ENCODE results near the gene CAMK2G.
A peak's percentile ranks its signal among the peaks of the same experiment; 100 is the strongest.

Gene CAMK2G

DNA sequence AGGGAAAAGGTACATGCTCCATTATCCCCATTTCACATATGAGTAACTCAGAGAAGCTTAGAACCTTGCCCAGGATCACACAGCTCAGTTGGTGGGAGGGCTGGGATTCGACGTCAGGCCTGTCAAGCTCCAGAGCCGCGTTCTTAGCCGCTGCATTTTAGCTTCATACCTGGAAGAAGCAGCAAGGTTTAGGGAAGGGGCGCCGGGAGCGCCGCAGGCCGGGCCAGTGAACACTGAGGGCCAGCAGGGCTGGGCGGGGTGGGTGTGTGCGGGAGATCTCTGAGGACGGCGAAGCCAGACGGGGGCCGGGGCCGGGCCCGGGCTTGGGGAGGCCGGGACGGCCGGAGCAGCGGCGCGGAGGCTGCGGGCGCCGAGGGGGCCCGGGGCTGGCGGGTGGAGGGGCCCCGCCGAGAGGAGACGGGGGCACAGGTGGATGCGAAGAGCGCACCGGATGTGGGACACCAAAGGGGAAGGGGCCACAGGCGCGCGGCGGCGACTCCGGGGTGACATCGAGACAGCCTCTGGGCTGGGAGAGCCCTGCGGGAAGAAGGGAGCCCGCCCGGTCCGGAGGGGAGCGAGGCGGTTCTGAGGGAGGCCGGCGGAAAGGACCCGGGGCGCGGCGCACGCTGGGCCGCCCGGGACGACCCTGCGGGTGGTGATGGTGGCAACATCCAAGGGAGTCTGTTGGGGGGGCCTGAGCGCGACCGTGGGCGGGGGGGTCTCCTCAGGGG, 63.5 kb downstream of the CAMK2G start:
- H3K4me1 ChIP-seq (ENCODE audit: control insufficient read depth, insufficient read depth, low read length), result no peaks in the 10 kb centered on the region; the same call in 1 of the 2 replicates
- peaks cover 4% of the 10 kb centered on the region for H3K36me3 ChIP-seq (ENCODE audit: control insufficient read depth, insufficient read depth, low read length)
- no peak for DNase-seq (ENCODE audit: low read depth, low spot score)
- no peaks in the 10 kb centered on the region for H3K9me3 ChIP-seq (ENCODE audit: control insufficient read depth, insufficient read depth, low read length)
- H3K4me3 ChIP-seq (ENCODE audit: low read length), result peak overlapping the region; percentile 76
- WGBS (ENCODE audit: insufficient coverage, insufficient read length), result no CpG with 5 or more reads among the region's 63 CpGs
- no peak overlapping the region for H3K27ac ChIP-seq (ENCODE audit: low read length)
- H3K27me3 ChIP-seq (ENCODE audit: control insufficient read depth, insufficient read depth, low read length), result no peaks in the 10 kb centered on the region

DNA sequence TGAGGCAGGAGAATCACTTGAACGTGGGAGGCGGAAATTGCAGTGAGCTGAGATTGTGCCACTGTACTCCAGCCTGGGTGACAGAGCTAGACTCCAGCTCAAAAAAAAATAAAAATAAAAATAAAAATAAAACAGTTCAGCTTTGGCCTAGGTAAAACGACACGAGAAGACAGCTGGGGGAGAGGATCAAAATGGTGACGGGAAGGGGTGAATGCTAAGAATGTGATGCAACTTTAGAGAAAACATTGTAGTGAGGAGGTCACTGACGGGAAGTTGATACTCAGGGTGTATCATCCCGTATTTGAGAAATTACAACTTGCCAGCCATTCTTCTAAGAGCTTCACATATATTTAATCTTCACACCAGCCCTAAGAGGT, 64.0 kb downstream of the CAMK2G start:
- Histone ChIP-seq H3K4me1 (ENCODE audit: control insufficient read depth, insufficient read depth, low read length) (no peaks in the 10 kb centered on the region; the same call in 1 of the 2 replicates), H3K9me3 (ENCODE audit: control insufficient read depth, insufficient read depth, low read length) (no peaks in the 10 kb centered on the region), H3K4me3 (ENCODE audit: low read length) (no peak overlapping the region; the same call in 1 of the 2 replicates), H3K27me3 (ENCODE audit: control insufficient read depth, insufficient read depth, low read length) (no peaks in the 10 kb centered on the region), H3K27ac (ENCODE audit: low read length) (no peak overlapping the region), H3K36me3 (ENCODE audit: control insufficient read depth, insufficient read depth, low read length) (peaks cover 8% of the 10 kb centered on the region)
- WGBS (ENCODE audit: insufficient coverage, insufficient read length), result no CpG with 5 or more reads among the region's 7 CpGs
- DNase-seq (ENCODE audit: low read depth, low spot score), result no peak

GRCh38 chr10:73809061-73809818, 65.1 kb downstream of the CAMK2G start:
- H3K4me1 ChIP-seq (ENCODE audit: control insufficient read depth, insufficient read depth, low read length), result no peaks in the 10 kb centered on the region; the same call in 1 of the 2 replicates
- H3K4me3 ChIP-seq (ENCODE audit: low read length), result no peak overlapping the region
- H3K27me3 ChIP-seq (ENCODE audit: control insufficient read depth, insufficient read depth, low read length), result no peaks in the 10 kb centered on the region
- H3K9me3 ChIP-seq (ENCODE audit: control insufficient read depth, insufficient read depth, low read length), result no peaks in the 10 kb centered on the region
- no CpG with 5 or more reads among the region's 5 CpGs for WGBS (ENCODE audit: insufficient coverage, insufficient read length)
- DNase-seq (ENCODE audit: low read depth, low spot score), result no peak
- H3K27ac ChIP-seq (ENCODE audit: low read length), result no peak overlapping the region
- H3K36me3 ChIP-seq (ENCODE audit: control insufficient read depth, insufficient read depth, low read length), result peaks cover 9% of the 10 kb centered on the region

- H3K4me1 ChIP-seq (ENCODE audit: control insufficient read depth, insufficient read depth, low read length), result no peaks in the 10 kb centered on the region; the same call in 1 of the 2 replicates
- no peaks in the 10 kb centered on the region for H3K9me3 ChIP-seq (ENCODE audit: control insufficient read depth, insufficient read depth, low read length)
- no peak for DNase-seq (ENCODE audit: low read depth, low spot score)
- no peaks in the 10 kb centered on the region for H3K27me3 ChIP-seq (ENCODE audit: control insufficient read depth, insufficient read depth, low read length)
- no peak overlapping the region for H3K27ac ChIP-seq (ENCODE audit: low read length)
- H3K4me3 ChIP-seq (ENCODE audit: low read length), result no peak overlapping the region
- WGBS (ENCODE audit: insufficient coverage, insufficient read length), result no CpG with 5 or more reads among the region's 16 CpGs
- peaks cover 15% of the 10 kb centered on the region for H3K36me3 ChIP-seq (ENCODE audit: control insufficient read depth, insufficient read depth, low read length)
Measured at GRCh38 chr10:73808021-73808815, 66.1 kb downstream of the CAMK2G start.

DNA sequence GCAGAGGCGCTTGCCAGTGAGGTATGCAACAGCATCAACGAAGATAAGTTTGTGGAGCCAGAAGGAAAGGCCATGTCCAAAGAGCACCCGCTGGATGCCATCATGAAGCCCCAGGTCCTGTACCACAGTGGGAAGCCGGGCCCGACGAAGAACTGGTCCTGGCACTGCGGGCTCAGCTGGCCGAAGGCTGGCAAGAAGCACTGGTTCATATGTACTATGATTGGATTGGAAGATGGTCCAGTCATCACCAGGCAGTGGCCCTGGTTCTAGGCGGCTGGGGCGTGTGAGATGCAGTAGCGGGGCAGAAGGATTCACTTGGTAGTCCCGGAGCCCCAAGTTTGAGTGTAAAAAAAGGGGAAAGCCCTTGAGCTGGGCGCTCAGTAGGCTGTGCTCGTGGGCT, 66.9 kb downstream of the CAMK2G start:
- no peaks in the 10 kb centered on the region for H3K9me3 ChIP-seq (ENCODE audit: control insufficient read depth, insufficient read depth, low read length)
- H3K27me3 ChIP-seq (ENCODE audit: control insufficient read depth, insufficient read depth, low read length), result no peaks in the 10 kb centered on the region
- no peaks in the 10 kb centered on the region; the same call in 1 of the 2 replicates for H3K4me1 ChIP-seq (ENCODE audit: control insufficient read depth, insufficient read depth, low read length)
- H3K4me3 ChIP-seq (ENCODE audit: low read length), result no peak overlapping the region
- no CpG with 5 or more reads among the region's 14 CpGs for WGBS (ENCODE audit: insufficient coverage, insufficient read length)
- DNase-seq (ENCODE audit: low read depth, low spot score), result no peak
- H3K27ac ChIP-seq (ENCODE audit: low read length), result no peak overlapping the region
- peaks cover 23% of the 10 kb centered on the region for H3K36me3 ChIP-seq (ENCODE audit: control insufficient read depth, insufficient read depth, low read length)

DNA sequence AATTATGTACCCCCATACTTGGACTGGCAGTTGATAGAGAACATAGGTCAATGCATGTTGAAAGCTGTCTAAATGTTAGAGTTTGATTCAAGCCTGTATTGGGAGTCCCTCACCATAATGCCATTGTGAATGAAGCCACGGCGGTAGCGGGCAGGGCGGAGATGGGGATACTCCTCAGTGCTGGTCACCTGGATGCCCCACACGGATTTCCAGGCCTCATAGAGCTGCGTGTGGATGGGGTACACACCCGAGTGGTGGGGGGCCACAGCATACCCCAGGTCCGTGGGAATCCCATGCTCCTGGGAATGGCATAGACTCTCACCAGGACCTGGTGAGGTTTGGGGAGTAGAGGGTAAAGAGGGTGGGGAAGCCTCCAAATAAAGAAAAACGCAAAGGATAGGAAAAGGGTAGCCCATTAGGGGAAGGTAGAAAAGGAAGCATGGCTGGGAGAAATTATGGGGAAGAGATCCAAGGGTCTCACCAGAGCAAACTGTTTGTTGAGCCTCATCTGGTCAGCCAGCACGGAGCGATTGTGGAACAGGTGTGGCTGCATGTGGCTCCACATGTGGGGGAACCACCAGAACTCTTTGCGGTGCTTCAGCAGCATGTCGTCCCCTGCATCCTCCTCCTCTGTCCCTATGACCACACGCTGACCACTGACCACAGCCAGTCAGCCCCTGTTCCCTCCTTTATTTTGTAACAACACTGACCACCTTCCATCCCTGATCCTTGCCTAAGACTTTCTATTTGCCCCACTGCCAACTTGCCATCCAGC, 68.0 kb downstream of the CAMK2G start:
- H3K4me1 ChIP-seq (ENCODE audit: control insufficient read depth, insufficient read depth, low read length), result no peaks in the 10 kb centered on the region; the same call in 1 of the 2 replicates
- no peaks in the 10 kb centered on the region for H3K9me3 ChIP-seq (ENCODE audit: control insufficient read depth, insufficient read depth, low read length)
- WGBS (ENCODE audit: insufficient coverage, insufficient read length), result no CpG with 5 or more reads among the region's 14 CpGs
- no peaks in the 10 kb centered on the region for H3K27me3 ChIP-seq (ENCODE audit: control insufficient read depth, insufficient read depth, low read length)
- no peak overlapping the region for H3K4me3 ChIP-seq (ENCODE audit: low read length)
- DNase-seq (ENCODE audit: low read depth, low spot score), result no peak
- H3K27ac ChIP-seq (ENCODE audit: low read length), result no peak overlapping the region
- peaks cover 27% of the 10 kb centered on the region for H3K36me3 ChIP-seq (ENCODE audit: control insufficient read depth, insufficient read depth, low read length)

GRCh38 chr10:73803680-73804286, 70.6 kb downstream of the CAMK2G start:
- Histone ChIP-seq H3K27me3 (ENCODE audit: control insufficient read depth, insufficient read depth, low read length) (no peaks in the 10 kb centered on the region), H3K4me3 (ENCODE audit: low read length) (no peak overlapping the region), H3K4me1 (ENCODE audit: control insufficient read depth, insufficient read depth, low read length) (no peaks in the 10 kb centered on the region), H3K27ac (ENCODE audit: low read length) (no peak overlapping the region), H3K9me3 (ENCODE audit: control insufficient read depth, insufficient read depth, low read length) (no peaks in the 10 kb centered on the region), H3K36me3 (ENCODE audit: control insufficient read depth, insufficient read depth, low read length) (peaks cover 36% of the 10 kb centered on the region)
- DNase-seq (ENCODE audit: low read depth, low spot score), result no peak

- no CpG with 5 or more reads among the region's 11 CpGs for whole genome bisulfite sequencing (ENCODE audit: insufficient coverage, insufficient read length)
- Histone ChIP-seq H3K9me3 (ENCODE audit: control insufficient read depth, insufficient read depth, low read length) (no peaks in the 10 kb centered on the region), H3K36me3 (ENCODE audit: control insufficient read depth, insufficient read depth, low read length) (peaks cover 31% of the 10 kb centered on the region), H3K27me3 (ENCODE audit: control insufficient read depth, insufficient read depth, low read length) (no peaks in the 10 kb centered on the region), H3K4me3 (ENCODE audit: low read length) (no peak overlapping the region), H3K27ac (ENCODE audit: low read length) (no peak overlapping the region), H3K4me1 (ENCODE audit: control insufficient read depth, insufficient read depth, low read length) (no peaks in the 10 kb centered on the region)
- DNase-seq (ENCODE audit: low read depth, low spot score), result no peak
Measured at GRCh38 chr10:73802276-73802991, 71.9 kb downstream of the CAMK2G start.

DNA sequence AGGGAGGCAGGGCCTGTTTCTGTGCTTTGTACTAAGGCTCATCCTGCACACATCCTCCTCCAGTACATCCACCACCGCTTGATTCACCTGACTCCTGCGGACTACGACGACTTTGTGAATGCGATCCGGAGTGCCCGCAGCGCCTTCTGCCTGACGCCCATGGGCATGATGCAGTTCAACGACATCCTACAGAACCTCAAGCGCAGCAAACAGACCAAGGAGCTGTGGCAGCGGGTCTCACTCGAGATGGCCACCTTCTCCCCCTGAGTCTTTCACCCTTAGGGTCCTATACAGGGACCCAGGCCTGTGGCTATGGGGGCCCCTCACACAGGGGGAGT, 73.1 kb downstream of the CAMK2G start:
- H3K9me3 ChIP-seq (ENCODE audit: control insufficient read depth, insufficient read depth, low read length), result no peaks in the 10 kb centered on the region
- H3K4me3 ChIP-seq (ENCODE audit: low read length), result no peak overlapping the region
- H3K4me1 ChIP-seq (ENCODE audit: control insufficient read depth, insufficient read depth, low read length), result no peaks in the 10 kb centered on the region
- no peak for DNase-seq (ENCODE audit: low read depth, low spot score)
- H3K36me3 ChIP-seq (ENCODE audit: control insufficient read depth, insufficient read depth, low read length), result peaks cover 31% of the 10 kb centered on the region
- H3K27ac ChIP-seq (ENCODE audit: low read length), result no peak overlapping the region
- no CpG with 5 or more reads among the region's 13 CpGs for WGBS (ENCODE audit: insufficient coverage, insufficient read length)
- H3K27me3 ChIP-seq (ENCODE audit: control insufficient read depth, insufficient read depth, low read length), result no peaks in the 10 kb centered on the region
